ENCODE measurements around the gene PRDM7.
"Not testable (repeated sequence)": the region's sequence is repeated elsewhere in the genome, so short reads cannot be mapped to it uniquely, and the experiment has no call there.

PRDM7 gene

DNA sequence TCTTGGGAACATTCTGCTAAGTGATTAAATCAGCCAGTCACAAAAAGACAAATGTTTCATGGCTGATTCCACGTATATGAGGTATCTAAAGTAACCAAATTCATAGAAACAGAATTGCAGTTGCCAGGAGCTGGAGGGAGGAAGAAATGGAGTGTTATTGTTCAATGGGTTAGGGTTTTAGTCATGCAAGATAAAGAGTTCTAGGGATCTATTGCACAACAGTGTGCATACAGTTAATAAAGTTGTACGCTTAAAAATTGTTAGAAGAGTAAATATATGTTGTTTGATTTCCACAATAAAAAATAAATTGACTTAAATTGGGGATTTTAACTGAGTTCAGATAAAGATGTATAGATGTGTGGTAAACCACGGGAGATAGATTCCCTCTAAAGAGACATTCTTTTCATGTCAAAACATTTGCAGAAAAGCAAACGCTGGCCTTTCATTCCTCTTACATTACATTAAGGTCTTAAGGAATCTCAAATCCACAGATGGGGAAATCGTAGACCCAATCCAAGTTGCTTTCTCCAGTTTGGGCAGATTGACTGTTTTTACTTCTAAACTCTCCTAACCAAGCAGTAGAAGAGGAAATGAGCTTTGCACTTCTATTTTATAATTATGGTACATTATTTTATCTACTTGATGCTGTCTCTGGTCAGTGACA is 4.6 kb downstream of the PRDM7 start:
- in situ Hi-C loops (cut with MboI; ENCODE audit: low sequenced_read_pairs) = no loop called here

DNA sequence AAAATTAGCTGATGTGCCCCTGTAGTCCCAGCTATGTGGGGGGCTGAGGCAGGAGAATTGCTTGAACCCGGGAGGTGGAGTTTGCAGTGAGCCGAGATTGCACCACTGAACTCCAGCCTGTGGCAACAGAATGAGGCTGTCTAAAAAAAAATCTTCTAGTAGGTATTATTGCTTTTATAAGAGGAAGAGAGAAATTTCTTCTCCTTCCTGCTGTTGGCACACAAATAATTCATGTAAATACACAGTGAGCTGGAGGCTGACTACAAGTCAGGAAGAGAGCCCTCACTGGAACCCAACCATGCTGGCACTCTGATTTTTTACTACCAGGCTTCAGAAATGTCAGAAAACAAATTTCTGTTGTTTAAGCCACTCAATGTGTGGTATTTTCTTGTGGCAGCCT is 6.7 kb downstream of the PRDM7 start:
- in situ Hi-C loops (cut with MboI; ENCODE audit: low sequenced_read_pairs) = no loop called here

DNA sequence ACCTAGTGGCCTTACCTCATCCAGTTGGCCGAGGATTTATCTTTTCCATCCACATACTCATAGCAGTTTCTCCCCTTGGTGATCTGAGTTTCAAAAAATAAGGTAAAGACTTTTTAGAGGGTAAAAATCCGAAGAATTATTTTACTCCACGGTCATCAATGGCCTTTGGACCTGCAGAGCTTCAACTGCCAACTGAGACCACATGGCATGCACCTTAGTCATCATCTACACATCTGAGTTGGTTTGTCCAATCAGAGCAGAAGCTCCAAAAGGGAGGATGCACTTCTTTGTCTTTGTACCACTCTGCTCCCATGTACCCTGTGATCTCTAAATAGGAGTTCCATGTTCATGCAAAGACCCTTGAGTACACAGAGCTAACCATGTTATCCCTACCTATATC is 15.7 kb downstream of the PRDM7 start:
- in situ Hi-C loops (cut with MboI; ENCODE audit: low sequenced_read_pairs) = no loop called here

DNA sequence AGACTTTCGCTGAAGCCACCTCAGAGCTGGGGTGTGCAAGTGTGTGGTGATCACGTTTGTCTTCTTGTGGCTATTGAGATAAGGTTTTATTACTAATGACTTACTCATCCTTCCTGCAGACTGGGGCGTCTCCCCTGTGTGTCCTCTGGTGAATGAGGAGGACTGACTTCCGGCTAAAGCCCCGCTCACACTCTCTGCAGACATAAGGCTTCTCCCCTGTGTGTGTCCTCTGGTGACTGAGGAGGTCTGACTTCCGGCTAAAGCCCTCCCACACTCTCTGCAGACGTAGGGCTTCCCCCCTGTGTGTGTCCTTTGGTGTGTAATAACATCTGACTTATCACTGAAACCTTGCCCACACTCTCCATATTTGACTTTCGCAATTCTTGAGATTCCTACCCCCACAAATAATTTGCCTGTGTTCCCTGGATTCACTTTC is 19.4 kb downstream of the PRDM7 start:
- in situ Hi-C loops (cut with MboI; ENCODE audit: low sequenced_read_pairs) = no loop called here

DNA sequence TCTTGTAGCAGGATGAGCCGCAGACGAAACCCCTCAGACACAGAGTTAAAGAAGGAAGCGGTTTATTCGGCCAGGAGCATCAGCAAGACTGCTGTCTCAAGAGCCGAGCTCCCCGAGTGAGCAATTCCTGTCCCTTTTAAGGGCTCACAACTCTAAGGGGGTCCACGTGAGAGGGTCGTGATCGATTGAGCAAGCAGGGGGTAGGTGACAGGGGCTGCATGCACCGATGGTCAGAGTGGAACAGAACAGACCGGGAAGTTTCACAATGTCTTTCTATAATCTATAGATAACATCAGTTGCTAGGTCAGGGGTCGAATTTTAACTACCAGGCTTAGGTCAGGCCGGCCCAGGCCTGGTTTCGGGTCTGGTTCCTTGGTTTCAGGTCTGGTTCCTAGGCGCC is 20.6 kb downstream of the PRDM7 start:
- in situ Hi-C loops (cut with MboI; ENCODE audit: low sequenced_read_pairs) = not testable (repeated sequence)

DNA sequence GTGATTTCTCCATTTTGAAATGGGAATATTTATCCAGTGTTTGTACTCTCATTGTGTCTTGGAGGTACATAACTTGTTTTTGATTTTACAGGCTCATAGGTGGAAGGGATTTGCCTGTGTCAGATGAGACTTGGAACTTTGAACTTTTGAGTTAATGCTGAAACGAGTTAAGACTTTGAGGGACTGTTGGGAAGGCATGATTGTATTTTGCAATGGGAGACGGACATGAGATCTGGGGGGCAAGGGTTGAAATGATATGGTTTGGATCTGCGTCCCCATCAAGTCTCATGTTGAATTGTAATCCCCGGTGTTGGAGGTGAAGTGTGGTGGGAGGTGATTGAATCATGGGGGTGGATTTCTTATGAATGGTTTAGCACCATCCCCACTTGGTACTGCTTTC is 21.8 kb downstream of the PRDM7 start:
- in situ Hi-C loops (cut with MboI; ENCODE audit: low sequenced_read_pairs) = no loop called here

DNA sequence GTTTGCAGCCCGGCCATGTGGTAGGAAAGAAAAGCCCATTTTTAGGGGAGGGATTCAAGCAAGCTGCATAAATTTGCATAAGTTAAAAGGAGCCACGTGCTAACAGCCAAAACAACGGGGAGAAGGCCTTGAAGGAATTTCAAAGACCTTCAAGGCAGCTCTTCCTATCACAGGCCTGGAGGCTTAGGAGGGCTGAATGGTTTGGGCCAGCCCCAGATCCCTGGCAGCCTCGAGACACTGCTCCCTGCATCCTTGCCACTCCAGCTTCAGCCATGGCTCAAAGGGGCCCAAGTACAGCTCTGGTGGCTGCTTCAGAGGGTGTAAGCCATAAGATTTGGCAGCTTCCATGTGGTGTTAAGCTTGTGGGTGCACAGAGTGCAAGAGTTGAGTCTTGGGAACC is 22.6 kb downstream of the PRDM7 start:
- in situ Hi-C loops (cut with MboI; ENCODE audit: low sequenced_read_pairs) = no loop called here

DNA sequence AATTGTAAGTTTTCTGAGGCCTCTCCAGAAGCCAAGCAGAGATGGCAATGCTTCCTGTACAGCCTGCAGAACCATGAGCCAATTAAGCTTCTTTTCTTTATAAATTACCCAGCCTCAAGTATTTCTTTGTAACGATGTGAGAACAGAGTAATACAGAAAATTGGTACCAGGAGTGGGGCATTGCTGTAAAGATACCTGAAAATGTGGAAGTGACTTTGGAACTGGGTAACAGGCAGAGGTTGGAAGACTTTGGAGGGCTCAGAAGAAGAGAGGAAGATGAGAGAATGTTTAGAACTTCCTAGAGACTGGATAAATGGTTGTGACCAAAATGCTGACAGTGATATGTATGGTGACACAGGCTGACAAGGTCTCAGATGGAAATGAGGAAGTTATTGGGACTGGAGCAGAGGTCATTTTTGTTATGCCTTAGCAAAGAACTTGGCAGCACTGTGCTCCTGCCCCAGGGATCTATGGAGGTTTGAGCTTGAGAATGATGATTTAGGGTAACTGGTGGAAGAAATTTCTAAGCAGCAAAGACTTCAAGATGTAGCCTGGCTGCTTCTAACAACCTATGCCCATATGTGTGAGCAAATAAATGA is 23.1 kb downstream of the PRDM7 start:
- in situ Hi-C loops (cut with MboI; ENCODE audit: low sequenced_read_pairs) = no loop called here

DNA sequence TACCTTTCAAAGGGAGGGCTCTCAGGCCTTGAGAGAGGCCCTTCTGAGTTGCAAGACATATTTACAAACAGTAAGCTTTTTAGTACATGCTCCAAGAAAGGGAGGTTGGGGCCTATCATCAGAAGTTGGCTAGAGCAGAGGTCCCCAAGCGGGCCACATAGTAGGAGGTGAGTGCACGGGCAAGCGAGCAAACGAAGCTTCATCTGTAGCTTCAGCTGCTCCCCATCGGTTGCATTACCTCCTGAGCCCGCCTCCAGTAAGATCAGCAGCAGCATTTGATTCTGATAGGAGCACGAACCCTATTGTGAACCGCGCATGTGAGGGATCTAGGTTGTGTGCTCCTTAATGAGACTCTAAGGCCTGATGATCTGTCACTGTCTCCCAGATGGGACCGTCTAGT is 26.2 kb downstream of the PRDM7 start:
- in situ Hi-C loops (cut with MboI; ENCODE audit: low sequenced_read_pairs) = no loop called here

DNA sequence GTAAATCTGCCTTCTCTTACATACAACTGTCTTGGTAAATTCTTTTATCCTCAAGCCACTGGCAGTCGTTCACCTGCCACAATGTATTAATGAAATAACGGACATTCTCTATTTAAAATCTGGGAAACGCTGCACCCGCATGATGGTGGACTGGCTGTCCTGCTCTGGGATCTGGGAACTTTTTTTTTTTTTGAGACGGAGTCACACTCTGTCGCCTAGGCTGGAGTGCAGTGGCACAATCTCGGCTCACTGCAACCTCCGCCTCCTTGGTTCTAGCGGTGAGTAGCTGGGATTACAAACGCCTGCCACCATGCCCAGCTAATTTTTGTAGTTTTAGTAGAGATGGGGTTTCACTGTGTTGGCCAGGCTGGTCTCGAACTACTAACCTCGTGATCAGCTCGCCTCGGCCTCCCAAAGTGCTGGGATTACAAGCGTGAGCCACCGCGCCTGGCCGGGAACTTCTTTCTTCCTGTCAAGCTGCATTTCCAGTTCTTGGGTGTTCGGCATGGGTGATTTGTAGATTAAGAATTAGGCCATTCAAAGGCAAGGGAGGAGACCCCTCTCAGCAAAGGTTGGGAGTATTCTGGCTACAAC is 28.3 kb downstream of the PRDM7 start:
- in situ Hi-C loops (cut with MboI; ENCODE audit: low sequenced_read_pairs) = no loop called here

DNA sequence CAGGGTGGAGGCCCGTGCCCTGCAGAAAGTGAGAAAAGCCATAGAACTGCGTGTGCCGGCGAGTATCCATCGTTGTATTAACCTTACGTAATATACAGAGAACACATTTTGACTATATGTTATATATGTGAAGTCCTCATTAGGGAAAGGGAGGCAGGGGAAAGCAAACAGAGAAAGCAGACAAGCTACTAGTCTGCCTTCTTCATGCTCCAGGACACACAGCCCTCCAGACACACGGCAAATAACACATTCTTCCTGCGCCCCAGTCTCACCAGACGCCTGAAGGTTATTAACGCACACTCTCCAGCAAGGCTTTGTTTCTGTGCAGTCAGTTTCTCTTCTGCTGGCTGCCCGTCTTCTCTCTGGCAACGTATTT is 28.8 kb downstream of the PRDM7 start:
- in situ Hi-C loops (cut with MboI; ENCODE audit: low sequenced_read_pairs) = no loop called here

DNA sequence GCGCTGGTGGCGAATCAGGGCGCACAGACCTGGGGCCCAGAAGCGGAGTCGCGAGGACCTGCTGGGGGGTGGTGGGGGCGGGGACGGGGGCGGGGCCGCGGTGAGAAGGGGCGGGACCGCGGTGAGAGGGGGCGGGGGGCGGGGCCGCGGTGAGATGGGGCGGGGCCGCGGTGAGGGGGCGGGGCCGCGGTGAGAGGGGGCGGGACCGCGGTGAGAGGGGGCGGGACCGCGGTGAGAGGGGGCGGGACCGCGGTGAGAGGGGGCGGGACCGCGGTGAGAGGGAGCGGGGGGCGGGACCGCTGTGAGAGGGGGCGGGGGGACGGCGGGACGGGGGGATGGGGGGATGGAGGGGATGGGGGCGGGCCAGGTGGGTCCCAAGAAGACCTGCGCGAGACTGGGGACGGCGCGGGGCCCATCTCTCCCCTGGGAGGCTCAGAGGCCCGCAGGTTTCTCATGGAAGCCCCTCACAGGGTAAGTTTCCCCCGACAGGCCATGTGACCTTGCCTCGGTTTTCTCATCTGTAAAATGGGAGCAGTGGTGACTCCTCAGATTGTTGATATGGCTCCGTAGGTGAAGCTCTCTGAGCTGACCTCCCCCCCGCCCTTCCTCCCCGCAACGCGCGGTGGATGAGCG is 29.3 kb downstream of the PRDM7 start:
- in situ Hi-C loops (cut with MboI; ENCODE audit: low sequenced_read_pairs) = no loop called here

DNA sequence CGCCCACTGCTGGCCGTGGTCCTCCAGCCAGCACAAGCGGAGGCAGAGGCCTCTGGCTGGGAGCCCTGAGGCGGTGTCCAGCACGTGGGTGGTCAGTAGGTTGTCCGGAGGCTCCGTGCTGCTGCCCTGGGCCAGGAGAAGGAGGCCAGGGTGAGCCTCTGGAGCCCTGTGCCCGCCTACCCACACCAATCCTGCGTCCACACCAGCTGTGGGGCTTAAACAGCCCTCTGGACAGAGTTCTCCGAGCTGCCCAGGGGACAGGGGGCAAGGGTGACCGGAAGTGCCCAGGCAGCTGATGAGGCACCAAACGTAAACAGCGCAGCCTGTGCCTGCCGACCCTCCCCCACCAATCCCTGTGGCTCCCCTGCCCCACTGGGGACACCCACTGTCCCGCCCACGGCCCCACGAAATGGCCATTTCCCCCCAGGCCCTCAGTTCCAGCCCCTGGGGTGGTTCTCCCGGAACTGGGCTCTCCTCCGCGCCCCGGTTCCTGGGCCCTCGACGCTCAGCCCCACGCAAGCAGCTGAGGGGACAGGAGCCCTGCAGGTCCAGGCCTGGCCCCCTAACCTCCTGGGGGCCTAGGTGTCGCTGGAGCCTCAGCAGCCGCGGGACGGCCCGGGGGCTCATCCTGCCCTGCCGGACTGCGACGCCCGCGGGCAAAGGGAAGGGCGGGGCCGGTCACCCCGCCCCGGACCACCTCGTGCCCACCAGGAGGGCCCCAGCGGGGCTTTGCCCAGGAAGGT is 30.0 kb downstream of the PRDM7 start:
- in situ Hi-C loops (cut with MboI; ENCODE audit: low sequenced_read_pairs) = no loop called here

DNA sequence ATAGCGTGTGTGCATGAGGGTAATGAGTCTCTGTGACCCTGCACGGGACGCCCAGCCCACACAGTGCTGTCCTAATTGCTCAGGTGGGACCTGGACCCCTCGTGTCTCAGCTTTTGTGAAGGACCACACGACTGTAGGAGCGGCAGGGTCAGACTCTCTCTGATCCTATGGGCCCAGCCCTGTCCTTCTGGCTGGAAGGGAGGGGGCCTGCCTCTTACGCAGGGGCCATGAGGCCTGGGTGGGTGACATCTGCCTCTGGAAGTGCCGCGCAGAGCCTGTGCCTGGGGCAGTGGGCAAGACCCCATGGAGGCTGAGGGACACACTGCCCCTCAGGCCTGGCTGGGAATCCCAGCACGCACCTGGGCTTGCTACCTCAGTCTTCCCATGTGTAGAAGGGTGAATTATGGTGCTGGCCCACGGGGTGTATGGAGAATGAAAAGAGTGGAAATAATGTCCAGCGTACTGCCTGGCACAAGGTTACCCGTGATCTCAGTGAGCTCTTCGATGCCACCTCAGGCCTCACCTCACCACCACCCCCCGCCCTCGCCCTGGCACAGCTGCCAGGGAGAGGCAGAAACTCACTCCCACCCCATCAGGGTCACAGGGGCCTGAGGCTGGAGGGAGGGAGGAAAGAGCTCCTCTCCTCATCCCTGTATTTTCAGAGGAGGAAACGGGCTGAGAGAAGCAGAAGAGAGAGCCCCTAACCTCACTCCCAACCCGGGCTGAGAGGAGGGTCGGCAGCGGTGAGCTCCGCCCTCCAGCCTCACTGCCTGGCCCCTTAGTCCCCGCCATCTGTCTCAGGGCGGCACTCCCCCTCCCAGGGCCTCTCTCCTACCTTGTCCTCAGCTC is 30.8 kb downstream of the PRDM7 start:
- in situ Hi-C loops (cut with MboI; ENCODE audit: low sequenced_read_pairs) = no loop called here

DNA sequence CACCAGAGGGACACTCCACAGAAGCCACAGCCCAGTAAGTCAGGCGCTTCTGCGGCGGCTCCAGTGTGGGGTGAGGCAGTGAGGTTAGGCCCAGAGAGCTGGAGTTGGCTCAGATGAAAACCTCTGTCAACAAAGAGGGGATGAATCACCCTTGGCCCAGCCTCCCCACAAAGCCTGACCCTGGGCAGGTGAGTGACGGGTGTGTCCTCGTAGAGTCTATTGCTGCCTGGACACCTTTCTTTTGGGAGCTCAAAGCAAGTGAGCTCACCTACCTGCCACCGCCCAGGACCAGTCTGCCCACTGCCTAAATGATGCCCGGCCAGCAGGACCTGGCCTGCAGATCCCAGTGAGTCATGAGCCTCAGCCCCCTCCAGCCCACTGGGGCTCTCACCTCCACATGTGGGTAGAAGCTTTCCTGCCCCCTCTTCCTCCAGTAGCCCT is 33.0 kb downstream of the PRDM7 start:
- in situ Hi-C loops (cut with MboI; ENCODE audit: low sequenced_read_pairs) = no loop called here

DNA sequence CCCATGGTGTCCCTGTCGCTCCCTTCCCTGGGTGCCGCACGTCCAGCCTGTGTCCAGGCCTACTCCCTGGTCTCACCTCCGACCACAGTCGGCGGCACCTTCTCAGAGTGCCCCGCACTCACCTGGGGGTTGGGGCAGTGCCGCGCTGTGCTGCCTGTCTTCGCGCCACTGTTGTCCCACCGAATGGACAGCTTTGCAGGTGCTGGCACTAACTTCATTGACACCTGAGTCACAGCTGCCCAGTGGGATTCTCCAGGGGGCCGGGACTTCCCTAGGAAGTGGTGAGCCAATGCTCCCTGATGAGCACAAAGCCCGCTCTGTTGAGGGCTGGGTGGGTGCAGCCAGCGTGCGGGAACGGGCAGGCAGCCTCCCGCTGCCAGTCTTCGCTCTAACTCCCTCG is 33.6 kb downstream of the PRDM7 start:
- in situ Hi-C loops (cut with MboI; ENCODE audit: low sequenced_read_pairs) = no loop called here

DNA sequence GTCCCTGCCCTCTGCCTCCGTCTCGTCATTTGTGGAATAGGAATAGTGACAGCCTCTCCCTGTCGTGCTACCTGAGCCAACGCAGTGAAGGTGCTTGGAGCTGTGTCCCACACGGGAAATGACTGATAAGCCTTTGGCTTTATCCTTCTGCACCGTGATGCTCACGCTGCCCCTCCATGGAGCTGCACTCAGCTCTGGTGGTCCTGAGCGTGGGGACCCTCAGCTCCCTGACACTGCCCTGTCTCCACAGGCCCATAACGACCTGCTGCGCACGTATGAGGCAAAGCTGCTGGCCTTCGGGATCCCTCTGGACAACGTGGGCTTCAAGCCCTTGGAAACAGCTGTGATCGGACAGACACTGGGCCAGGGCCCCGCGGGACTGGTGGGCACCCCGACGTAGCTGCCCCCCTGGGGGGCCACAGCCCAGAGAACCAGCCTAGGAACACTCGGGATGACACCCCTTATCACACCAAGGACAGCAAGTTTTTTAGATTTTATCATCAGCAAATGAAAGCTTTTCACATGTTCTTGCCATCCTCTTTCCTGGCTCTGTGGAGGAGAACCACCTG is 34.1 kb downstream of the PRDM7 start:
- in situ Hi-C loops (cut with MboI; ENCODE audit: low sequenced_read_pairs) = no loop called here

DNA sequence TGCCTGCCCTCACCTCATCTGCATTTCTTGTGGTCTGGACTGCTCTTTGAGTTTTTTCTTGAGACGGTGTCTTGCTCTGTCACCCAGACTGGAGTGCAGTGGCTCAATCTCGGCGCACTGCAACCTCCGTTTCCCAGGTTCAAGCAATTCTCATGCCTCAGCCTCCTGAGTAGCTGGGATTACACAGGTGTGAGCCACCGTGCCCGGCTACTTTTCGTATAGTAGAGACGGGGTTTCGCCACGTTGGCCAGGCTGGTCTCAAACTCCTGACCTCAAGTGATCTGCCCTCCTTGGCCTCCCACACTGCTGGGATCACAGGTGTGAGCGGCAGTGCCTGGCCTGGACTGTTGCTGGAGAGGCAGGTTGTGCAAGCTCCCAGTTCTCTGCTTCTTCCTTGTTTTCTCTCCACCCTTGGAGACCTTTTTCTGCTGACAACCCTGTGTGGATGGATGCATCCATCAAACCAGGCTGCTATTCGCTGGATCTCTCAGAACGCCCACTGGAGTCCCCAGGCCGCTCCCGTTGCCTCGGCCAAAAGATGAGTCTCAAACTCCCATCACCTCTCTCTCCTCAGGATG is 35.1 kb downstream of the PRDM7 start:
- in situ Hi-C loops (cut with MboI; ENCODE audit: low sequenced_read_pairs) = no loop called here

DNA sequence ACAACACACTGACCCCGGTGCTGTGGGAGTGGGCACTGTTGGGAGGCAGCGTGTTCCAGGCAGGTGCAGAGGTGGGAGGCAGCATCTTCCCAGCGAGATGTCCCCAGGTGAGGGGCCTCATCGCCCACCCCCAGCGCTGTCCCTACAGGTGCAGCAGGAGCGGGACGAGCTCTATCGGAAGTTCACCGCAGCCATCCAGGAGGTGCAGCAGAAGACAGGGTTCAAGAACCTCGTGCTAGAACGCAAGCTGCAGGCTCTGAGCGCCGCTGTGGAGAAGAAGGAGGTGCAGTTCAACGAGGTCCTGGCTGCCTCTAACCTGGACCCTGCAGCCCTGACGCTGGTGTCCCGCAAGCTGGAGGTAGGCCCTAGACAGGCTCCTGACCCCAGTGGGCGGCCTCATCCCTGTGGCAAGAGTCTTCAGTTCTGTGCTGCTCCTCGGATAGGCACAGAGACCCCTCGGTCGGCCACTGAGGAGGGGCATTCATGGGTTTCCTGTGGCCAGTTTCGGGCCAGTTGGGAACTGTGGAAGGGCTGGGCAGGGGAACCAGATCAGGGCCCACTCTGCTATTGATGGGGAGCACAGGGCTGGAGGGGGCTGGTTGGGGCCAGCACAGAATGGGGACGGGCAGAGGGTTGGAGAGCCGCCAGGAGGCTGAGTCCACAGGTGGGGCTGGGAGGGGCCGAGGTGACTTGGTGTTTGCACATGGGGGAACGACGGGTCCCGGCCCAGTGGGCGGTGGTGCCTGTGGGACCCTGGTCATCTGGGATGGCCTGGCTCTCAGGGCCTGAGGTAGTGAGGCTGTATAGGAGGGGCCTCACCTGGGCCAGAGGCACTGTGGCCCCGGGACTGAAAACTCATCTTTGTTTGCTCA is 36.7 kb downstream of the PRDM7 start:
- in situ Hi-C loops (cut with MboI; ENCODE audit: low sequenced_read_pairs) = no loop called here

Data from HL-60/S4 treated with phorbol 12-myristate 13-acetate at 8.2 ng/mL for 4 days and 3 days (cell line).